Motor neuron (in vitro differentiated cells): ENCODE results near the gene RCAN2. TPM values are rescaled to one million over a fixed set of nuclear protein-coding genes. Genes with fewer than 3 reads are reported as not detected.

Experiments
- ATAC-seq, 8 experiments: fragments of 200-7000 bp; cut with Tn5 transposase; replicated peaks in 6 of 8; 2 replicates each; pipeline ENCODE4 v1.8.0; 2021; ENCODE audit warnings: mild to moderate bottlenecking in 8 of 8, moderate library complexity in 8 of 8
- H3K27ac ChIP-seq, 2 donors: fragments of 250-450 bp; sonication (Bioruptor Pico); 2 replicates each; pipeline ENCODE4 v1.9.0; 2021; ENCODE audit warnings: antibody characterized with exemption in 2 of 2, mild to moderate bottlenecking in 2 of 2, moderate library complexity in 1 of 2
- H3K4me1 ChIP-seq, 2 donors: fragments of 250-450 bp; sonication (Bioruptor Pico); replicated peaks in 1 of 2; 2 replicates each; pipeline ENCODE4 v1.6.1; 2021; ENCODE audit warnings: antibody characterized with exemption in 2 of 2, mild to moderate bottlenecking in 2 of 2, moderate library complexity in 1 of 2
- H3K4me3 ChIP-seq, 5 donors: fragments of 250-450 bp; sonication (Bioruptor Pico); 2 replicates each; pipeline ENCODE4 v1.9.0; 2021; ENCODE audit warnings: antibody characterized with exemption in 5 of 5, mild to moderate bottlenecking in 5 of 5, moderate library complexity in 4 of 5
- WGBS, 10 experiments: fragments of 450-650 bp; shearing (Covaris generic); methylation state at CpG; one replicate each; pipeline ENCODE4 v1.0.0; 2022; 5-methylcytosine and 5-hydroxymethylcytosine counted together
- in situ Hi-C, 9 experiments: fragments of 400-800 bp; cut with MboI; loops; one replicate each; pipeline ENCODE4 v1.15.0; 2021; ENCODE audit warnings: low sequenced_read_pairs in 9 of 9, low pct_unique_long_range_greater_than_20kb in 2 of 9; ENCODE audit not compliant: unreplicated experiment in 9 of 9
- total RNA-seq, 8 experiments: library from RNA; unstranded; fragments of 300-600 nt; gene quantifications; 2 replicates each; pipeline versions ENCODE4 v1.2.3 to v1.2.4, GENCODE V29; 2022

Gene RCAN2
- total RNA-seq, 8 experiments from 2014 or later: 0.27 to 104 (median 24.0) TPM; not detected in 1

DNA sequence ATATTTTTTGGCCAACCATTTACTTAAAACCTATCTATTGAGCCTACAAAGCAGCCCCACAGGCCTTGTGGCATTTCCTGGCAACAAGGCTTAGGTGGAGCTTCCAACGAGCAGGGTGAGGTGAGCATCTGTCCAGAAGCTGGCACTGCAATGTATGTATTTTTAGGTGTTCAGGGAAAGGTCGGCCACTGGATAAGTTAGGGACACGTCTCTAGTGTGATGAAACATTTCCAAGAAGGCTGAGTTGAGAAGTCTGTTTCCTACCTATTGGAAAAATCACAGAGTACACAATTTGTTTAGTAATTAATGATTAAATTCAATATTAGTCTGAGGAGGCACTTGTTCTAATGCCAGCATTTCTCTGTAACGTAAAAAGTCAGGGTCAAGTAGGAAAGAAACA, 17.8 kb upstream of the RCAN2 start:
- in situ Hi-C loops: no loop called here
- ATAC-seq: no peak
- no peaks in the 10 kb centered on the region for H3K4me1 ChIP-seq
- no peak overlapping the region for H3K27ac ChIP-seq
- H3K4me3 ChIP-seq: no peak overlapping the region
- WGBS, 10 experiments: 31 to 83% (median 73%) methylated on average over 1 to 3 of the region's 4 CpGs

DNA sequence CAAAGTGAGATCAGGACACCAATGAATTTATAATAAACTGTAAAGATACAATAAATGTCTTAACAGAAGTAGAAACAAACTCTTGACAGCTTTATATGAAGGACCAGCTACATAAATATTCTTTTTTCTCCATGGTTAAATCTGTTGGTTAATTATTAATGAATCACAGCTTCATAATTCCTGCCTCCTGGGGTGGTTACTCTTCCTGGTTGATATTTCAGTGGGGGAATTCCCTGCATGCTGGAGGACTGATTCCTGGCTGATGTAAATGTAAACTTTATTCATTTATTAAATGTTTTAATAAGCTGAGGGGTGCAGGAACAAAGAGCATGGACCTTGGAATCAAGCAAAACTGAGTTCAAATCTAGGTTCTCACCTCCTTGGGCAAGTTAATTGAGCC, 16.2 kb upstream of the RCAN2 start:
- ATAC-seq: no peak
- Histone ChIP-seq H3K4me3 (no peak overlapping the region), H3K4me1 (no peaks in the 10 kb centered on the region), H3K27ac (no peak overlapping the region)
- in situ Hi-C loops: no loop called here

DNA sequence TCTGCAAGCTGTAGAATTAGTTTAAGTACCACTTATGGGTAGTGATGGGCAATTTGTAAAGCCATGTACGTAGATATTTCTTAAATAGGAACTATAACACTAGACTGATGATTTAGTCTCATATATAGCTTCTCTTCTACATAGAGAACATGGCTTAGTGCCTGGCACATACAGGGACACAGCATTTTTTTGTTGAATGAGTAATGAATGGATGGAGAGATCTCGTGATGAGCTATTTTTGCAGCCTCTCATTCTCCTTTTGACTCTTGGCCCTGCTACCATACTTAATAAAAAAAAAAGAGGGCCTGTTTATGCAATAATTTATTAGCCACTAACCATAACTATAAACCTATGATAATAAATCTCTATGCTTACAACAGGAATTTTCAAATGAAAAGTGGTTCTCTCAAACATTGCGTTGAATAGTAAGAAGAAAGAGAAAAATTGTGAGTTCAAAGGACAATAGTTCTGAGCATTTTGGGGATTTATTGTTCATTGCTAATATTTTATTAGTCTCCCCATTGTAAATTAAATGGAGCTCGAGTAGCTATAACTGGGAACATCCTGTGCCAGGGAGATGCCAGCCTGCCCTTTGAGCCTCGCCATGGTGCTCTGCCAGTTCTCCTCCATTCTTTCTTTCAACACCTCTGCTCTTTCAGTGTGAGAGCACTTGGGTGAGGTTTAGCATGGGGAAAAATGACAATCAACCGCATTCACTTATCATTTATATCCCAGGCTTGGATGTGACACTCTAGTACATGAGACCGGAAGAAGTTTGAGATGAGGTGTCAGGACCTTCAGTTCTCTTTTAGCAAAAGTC, 14.7 kb upstream of the RCAN2 start:
- in situ Hi-C loops: no loop called here
- no peak for ATAC-seq
- Histone ChIP-seq H3K4me3 (no peak overlapping the region), H3K27ac (no peak overlapping the region), H3K4me1 (no peaks in the 10 kb centered on the region)
- WGBS, 10 experiments: 0 to 84% (median 67%) methylated on average over 1 to 7 of the region's 7 CpGs

DNA sequence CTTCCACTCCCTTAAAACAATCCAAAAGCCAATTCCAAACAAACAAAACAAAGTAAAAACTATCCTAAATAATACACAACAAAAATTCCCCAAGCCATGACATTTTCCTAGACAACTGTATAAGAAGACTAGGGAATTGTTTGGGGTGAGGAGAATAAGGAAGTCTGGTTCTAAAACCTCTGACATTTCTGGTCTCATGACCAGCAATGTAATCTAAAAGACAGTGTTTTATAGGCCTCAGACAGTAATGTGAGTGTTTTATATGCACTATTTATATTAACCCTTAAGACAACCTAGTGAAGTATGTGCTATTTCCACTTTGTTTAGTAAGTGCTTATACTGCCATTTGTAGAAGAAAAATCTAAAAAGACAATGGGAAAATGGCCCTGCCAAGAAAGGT, 13.0 kb upstream of the RCAN2 start:
- H3K27ac ChIP-seq: no peak overlapping the region
- no peak for ATAC-seq
- H3K4me1 ChIP-seq: no peaks in the 10 kb centered on the region
- no peak overlapping the region for H3K4me3 ChIP-seq
- in situ Hi-C loops: no loop called here

DNA sequence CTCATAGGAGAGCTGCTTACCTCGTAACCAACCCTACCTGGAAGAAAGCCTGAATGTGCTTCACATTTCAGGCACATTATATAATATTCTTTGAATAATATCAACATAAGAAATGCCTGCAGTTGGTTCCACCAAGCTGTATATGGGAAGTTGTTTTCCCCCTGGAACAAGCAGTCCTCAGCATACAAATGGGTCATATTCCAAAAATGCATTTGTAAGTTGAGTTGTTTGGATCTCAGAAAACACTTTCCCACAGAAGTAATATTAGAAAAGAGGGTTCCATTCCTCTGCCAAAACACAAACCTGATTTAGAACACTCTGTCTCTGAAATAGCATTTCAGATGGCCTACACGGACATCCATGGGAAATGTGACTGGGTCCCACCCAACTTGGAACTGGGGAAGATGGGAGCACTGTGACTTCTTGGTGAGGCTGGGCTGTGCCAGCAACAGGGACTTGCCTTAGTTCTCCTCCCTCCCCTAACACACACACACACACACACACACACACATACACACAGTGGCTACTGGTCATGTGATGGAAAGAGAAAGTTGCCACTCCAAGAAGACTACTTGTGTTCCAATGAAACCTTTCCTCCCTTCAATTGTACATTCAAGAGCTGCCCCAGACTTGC, 11.4 kb upstream of the RCAN2 start:
- 33 to 100% (median 80%) methylated on average over 1 to 2 of the region's 2 CpGs; no CpG with 5 or more reads in 3 of the 10 experiments for WGBS, 10 experiments
- no peaks in the 10 kb centered on the region for H3K4me1 ChIP-seq
- no peak overlapping the region for H3K27ac ChIP-seq
- ATAC-seq: no peak
- no peak overlapping the region for H3K4me3 ChIP-seq
- in situ Hi-C loops: no loop called here

DNA sequence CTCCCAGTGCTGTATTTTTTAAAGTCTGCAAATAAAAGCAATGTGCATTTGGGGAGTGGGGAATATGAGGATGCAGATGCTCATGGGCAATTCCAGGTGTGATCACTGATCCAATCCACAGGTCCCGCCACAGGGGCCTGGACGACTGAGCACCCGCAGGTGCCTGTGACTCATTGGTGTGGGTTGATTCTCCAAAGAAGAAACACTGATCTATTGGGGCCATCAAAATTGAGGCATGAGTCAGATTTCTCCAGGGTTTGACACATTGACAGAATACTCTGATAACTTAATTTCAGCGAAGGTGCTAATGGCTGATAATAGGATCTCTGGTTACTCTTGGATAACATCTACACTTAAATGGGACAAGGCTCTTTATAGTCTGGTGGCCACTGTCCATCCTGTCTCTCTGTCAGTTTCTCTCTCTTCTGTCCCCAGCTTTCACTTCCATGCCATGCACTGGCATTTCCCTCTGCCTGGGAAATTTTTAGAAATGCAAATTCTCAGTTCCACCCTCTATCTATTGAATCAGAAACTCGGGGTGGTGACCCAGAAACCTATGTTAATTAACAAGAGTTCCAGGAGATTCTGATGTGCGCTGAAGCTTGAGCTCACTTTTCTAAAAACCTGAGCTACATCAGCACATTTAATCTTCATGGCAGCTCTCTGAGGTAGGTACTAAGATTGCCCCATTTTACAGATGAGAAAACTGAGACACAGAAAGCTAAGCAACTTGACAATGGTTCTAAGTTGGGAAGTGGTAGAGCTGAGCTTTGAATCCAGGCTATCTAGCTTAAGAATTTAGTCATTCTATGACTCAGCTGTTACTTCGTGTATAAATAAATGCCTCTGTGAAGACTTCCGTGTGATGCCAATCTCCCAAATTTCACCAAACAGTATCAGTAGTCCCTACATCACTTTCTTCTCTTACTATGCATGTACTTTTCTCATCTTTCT, 10.2 kb upstream of the RCAN2 start:
- ATAC-seq: no peak
- 33 to 100% (median 76%) methylated on average over 1 to 8 of the region's 8 CpGs for WGBS, 10 experiments
- Histone ChIP-seq H3K27ac (no peak overlapping the region), H3K4me1 (no peaks in the 10 kb centered on the region), H3K4me3 (no peak overlapping the region)
- in situ Hi-C loops: no loop called here

DNA sequence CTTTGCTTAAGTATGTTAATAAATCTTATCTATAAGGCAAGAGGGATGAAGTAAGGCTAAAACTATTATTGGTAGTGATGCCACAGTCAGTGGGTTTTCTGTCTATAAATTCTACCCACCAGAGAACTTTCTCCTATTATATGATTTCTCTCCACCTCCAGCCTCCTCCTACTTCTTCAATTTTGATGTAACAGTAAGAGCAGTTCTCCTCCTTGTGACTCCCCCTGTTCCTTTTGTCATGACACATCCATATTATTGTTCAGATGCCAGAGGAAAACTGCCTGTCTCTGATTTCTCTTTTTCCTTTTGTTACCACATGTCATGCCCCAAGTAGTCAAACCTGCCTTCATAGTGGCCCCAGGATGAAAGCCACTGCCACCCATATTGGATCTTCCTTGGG, 9.1 kb upstream of the RCAN2 start:
- H3K4me1 ChIP-seq: no peaks in the 10 kb centered on the region
- in situ Hi-C loops: no loop called here
- H3K4me3 ChIP-seq: no peak overlapping the region
- no peak overlapping the region for H3K27ac ChIP-seq
- ATAC-seq: no peak

DNA sequence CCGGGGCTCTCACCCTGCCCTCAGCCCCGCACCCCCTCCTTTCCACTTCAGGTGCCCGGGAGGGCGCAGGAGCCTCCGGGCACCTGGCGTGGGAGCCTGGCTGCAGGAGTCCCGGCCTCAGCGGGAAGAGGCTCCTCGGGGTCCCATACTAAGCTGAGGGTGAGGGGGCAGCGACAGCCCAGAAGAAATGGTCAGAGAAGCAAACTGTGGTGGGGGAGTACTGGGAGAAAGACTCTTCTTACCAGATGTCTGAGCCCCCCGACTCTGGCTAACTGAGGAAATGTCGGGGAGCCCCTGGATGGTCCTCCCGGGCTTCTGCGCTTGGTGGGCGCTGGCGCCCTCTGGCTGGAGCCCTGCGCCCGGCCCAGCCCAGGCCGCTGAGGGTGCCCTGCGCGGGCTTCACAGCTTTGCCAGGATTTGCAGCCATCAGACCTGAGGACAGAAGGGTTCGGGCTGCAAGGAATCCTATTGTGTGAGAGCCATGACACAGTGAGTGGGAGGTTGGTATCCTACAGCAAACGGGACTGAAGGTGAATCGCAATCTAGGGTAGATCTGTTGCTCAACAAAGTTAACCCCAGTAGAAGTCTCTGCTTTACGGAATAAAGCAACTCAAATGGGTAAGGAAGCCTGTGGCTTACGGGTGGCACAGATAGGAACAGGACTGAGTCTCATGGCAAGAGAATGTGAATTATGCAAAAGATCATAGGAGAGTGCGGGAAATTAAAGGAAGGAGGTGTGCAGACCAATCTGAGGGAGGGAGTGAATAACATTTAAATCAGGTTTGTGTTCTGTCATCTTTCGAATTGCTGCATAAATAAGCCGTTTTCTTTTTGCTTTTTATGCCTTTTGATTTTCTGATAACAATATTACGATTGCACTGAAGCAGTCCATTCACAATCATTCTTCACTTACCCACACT, 639 bp upstream of the RCAN2 start:
- in situ Hi-C loops: no loop called here
- Histone ChIP-seq H3K4me1 (peaks cover 0 to 4% of the 10 kb centered on the region in 2 donors), H3K4me3 (peak overlapping the region; percentile 60 to 87 (median 66)), H3K27ac (peak overlapping the region in 1 of 2 donors; percentile 41)
- peak; percentile 35 to 81 (median 78) for ATAC-seq
- 0 to 79% (median 19%) methylated on average over 2 to 20 of the region's 30 CpGs; no CpG with 5 or more reads in 1 of the 10 experiments for WGBS, 10 experiments

DNA sequence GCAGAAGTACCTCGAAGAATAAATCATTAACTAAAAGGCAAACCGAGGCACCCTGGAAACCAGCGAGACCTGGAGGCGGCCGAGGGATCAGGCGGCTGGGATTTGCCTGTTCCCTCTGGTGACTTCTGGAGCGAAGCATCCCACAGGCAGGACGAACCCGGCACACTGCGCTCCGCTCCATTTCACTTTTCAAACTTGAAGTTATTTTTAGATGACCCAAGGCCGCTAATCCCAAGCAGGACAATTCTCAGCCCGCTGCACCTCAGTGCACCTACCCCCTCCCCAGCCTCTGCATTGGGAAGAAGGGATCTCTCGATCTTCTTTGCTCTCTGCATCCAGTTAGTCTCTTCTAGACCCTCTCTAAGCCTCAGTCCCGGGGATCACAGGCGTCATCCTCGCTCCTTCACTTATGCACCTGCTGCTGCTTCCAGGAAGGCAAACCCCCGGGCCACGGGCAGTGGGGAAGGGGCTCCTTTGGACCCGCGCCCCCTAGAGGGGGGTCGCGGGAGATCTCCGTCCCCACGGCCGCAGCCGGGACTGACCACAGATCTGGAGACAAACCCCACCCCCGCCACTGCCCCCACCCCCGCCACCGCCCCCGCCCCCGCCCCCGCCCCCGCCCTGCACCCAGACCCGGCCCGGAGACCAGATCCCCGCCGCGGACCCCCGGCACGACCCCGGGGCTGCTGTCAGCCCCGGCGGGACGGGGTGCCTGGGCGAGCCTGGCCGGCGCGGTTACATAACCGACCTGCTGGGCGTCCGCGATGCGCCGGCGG, 636 bp downstream of the RCAN2 start:
- Histone ChIP-seq H3K4me3 (peak overlapping the region; percentile 60 to 87 (median 66)), H3K4me1 (peaks cover 0 to 4% of the 10 kb centered on the region in 2 donors), H3K27ac (peak overlapping the region; percentile 38 to 41)
- in situ Hi-C loops: no loop called here
- peak in 6 of 8 experiments; percentile 6 to 68 (median 60) for ATAC-seq
- WGBS, 10 experiments: 0 to 24% (median 9%) methylated on average over 1 to 12 of the region's 56 CpGs; no CpG with 5 or more reads in 1 of the 10 experiments

DNA sequence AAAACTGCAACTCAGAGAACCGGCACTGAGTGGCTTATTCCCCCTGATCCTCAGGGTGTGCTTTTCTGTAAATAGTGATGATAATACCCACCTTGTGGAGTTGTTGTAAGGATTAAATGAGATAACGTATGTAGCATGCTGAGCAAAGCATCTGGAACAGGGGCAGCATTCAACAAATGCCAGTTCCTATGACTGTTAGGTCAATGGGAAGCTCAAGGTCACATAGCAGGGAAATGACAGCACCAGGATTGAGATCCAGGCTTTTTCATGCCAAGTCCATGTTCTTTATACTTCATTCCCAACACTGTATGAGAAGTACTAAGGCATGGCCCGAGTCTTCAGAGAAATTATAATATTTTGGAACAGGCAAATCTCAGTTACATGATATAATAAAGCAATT, 5.1 kb downstream of the RCAN2 start:
- ATAC-seq: no peak
- no peak overlapping the region for H3K4me3 ChIP-seq
- in situ Hi-C loops: no loop called here
- no peak overlapping the region for H3K27ac ChIP-seq
- H3K4me1 ChIP-seq: peaks cover 0 to 4% of the 10 kb centered on the region in 2 donors
- whole genome bisulfite sequencing, 10 experiments: 14 to 80% (median 45%) methylated on average over 1 to 3 of the region's 3 CpGs; no CpG with 5 or more reads in 2 of the 10 experiments

DNA sequence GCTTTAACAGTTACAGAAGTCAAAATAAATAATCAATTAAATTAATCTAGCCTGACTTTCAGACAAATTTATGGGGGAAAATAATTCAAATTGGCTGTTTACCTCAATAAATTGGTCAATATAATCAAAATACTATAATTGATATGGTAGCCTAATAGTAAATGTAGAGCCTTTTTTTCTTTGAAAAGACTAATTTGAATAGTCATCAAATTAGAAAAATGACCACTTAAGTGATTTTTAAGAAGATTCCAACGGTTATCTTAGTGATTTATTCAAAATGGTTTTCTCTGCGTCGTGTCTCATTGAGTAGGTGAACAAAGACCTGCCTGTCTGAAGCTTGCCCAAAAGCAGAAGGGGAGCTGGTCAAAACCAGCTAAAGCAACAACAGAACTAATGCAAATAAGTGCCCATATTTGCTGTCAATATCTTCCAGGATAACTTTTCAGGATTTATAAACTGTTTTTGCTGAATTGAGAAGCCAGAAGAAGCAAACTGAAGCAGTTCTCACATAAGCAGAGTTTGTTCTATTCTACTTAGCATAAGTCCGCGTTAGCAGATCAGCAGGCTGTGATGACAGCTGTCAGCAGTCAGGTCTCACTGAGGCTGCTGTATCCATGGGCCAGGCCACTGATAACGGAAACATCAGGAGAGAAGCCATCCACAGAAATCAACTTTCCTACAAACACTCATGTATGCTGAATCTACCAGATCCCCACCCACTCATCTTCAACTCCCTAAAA, 7.0 kb downstream of the RCAN2 start:
- 47 to 81% (median 65%) methylated on average over 2 to 6 of the region's 6 CpGs; no CpG with 5 or more reads in 1 of the 10 experiments for WGBS, 10 experiments
- Histone ChIP-seq H3K4me3 (no peak overlapping the region), H3K27ac (no peak overlapping the region), H3K4me1 (no peaks in the 10 kb centered on the region)
- ATAC-seq: no peak
- in situ Hi-C loops: no loop called here
